NCI-H1105 (cell line): ENCODE measurements around the gene TCF15.

Experiments used
- DNase-seq: peaks from one replicate; lab custom pipeline; 2025; lab: John Stamatoyannopoulos, UW

Gene TCF15

GRCh38 chr20:611047-611842 lies 1.1 kb upstream of the TCF15 start:
- DNase-seq = no peak

GRCh38 chr20:609371-609964 lies 641 bp downstream of the TCF15 start:
- DNase-seq = no peak

- no peak for DNase-seq
These were observed 1.1 kb downstream of the TCF15 start for GRCh38 chr20:608970-609369.

- DNase-seq = no peak
These were observed 2.6 kb downstream of the TCF15 start for GRCh38 chr20:607476-607875.

- no peak for DNase-seq
These were observed 4.9 kb downstream of the TCF15 start for GRCh38 chr20:605237-605636.

- no peak for DNase-seq
These were observed 6.9 kb downstream of the TCF15 start for GRCh38 chr20:603116-603640.

DNA sequence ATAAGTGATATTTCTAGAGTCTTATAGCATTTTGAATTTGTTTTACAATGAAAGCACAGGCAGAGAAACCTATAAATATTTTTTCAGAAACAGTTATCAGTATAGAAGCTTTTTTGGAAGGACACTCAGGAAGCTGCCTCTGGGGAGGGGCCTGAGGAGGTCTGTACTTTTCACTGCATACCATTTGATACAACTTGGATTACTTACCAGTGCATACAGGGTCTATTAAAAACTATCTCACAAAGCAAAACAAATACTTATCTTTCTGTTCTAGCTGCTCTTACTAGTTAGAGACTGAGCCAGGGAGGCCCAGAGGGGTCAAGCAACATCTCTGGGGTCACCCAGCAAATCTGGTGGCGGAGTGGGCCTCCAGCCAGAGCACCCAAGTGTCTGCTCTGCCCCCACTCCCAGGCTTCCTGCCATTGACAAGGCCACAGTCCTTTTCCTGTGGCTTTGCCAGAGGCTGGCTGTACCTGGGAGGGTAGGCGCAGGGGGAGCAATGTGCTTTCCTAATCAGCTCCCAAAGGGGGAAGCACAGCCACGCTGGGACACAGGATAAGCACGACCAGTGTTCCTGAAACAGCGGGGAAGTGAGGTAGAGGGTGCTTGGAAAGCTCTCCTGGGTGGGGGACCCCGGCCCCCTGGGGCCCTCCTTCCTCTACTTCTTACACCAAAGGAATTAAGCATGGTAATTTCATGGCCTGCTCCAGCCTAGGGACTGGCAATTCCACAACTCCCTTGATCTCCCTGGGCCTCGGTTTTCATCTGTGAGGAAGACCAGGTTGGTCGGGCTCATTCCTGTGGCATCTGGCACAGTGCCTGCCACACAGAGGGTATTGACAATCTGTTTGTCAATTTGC lies 7.8 kb downstream of the TCF15 start:
- no peak for DNase-seq

DNA sequence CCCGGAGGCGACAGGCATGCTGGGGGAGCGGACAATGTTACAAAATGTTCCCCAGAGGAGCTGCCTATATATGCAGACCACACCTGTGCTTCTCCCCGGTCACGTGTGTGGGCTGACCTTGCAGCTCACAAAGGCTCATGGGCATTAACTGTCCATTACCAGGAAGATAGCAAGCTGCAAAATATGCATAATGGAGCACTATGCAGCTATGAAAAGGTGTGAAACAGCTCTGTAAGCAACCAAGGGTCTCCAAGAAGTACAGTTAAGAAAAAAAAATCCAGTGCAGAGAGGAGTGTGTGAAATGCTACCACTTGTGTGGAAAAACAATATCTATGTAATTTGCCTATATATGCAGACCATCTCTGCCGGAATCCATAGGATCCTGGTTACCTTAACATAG lies 9.4 kb downstream of the TCF15 start:
- no peak for DNase-seq

- DNase-seq = no peak
These were observed 10.0 kb downstream of the TCF15 start for GRCh38 chr20:600141-600540.

DNA sequence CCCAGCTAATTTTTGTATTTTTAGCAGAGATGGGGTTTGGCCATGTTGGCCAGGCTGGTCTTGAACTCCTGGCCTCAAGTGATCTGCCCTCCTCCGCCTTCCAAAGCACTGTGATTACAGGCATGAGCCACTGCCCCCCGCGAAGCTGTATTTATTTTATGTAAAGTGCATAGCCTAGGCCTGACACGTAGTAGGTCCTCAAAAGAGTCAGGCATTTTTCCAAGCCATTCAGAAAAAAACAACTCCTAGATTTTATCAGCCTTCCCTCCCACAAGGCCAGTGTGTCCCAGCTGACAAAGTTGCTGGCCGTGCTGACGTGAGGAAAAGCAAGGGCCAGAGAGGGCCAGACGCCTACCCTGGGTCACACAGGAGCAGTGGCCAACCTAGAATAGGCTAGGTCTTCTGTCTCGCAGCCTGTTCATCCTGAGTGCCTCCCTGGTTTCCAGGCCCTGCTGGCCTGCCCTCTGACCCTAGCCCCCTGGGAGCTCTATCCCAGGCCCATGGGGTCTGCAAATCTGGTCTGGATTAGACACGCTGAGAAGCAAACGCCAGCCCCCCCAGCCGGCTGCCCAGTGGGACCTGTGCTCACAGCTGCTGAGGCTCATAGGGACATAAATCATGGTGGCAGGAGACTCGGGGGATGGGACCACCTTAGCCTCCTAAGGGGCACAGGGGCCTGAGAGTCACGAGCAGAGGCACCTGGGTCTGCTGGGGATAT lies 11.8 kb downstream of the TCF15 start:
- DNase-seq = no peak

- DNase-seq = no peak
These were observed 12.5 kb downstream of the TCF15 start for GRCh38 chr20:597560-597959.

- no peak for DNase-seq
These were observed 14.5 kb downstream of the TCF15 start for GRCh38 chr20:595330-596308.

DNA sequence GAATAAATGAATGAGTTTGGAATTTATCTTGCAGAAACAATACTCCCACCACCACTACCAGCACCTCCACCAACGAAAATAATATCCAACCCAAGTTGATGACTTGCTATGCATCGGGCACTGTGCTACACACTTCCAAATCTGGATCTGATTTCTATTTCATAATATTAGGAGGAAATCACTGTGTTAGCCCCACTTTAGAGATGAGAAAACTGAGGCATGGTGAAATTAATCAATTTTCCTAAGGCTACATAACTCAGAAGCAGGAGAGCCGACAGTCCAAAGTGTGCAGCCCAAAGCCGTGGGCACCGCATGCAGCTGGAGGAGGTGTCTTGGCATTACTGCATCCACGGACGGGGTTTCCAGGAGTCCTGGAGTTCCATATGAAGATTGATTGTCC lies 17.6 kb downstream of the TCF15 start:
- DNase-seq = no peak

DNA sequence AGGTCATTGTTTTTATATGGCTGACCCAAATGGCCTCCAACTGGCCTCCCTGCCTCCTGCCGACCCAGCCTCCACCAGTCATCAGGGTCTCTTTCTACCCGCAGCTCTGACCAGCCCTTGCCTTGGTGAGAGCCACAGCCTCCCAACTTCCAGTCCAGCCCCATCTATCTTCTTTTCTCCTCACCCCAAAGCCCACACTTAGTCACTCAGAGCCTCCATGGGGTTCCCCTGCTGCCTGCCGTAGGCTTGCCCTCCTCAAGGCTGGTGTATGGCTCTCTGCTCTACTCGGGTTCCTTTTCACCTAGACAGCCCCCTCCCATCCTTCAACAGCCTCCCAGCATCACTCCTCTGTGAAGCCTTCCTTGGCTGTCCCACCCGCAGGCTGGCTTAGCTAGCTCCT lies 18.2 kb downstream of the TCF15 start:
- no peak for DNase-seq

- DNase-seq = no peak
These were observed 21.0 kb downstream of the TCF15 start for GRCh38 chr20:588932-589672.

DNA sequence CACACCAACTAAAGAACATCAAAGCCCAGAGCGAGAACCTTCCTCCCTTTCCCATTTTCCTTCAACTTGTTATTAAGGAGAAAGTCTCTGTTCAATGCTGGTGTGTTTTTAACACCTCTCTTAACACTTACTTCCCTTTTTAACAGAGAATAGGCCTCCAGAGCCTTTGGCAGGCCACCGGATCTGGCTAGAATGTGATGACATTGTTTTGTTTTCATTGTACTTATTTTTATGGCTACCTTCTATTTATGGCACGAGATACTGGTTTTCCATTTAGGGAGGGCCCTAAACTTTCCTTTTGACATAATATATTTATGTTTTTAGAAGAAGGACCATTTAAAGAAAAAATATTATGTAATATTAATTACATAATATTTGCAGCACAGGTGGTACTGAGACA lies 21.6 kb downstream of the TCF15 start:
- no peak for DNase-seq

DNA sequence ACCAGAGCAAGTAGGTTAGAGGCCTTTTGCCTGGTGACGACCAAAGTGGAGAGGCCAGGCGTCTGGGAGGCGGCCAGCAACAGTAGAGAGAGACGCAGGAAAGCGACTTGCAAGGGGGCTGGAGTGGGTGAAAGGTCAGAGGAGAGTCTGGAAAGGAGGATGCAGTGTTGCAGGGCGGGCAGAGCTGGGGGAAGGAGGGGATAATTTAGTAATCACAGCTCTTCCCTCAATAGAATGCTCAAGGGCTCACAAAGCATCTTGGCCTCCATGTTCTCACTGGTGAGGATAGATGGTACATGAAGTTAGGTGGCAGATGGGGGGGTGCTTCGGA lies 25.2 kb downstream of the TCF15 start:
- DNase-seq = no peak

DNA sequence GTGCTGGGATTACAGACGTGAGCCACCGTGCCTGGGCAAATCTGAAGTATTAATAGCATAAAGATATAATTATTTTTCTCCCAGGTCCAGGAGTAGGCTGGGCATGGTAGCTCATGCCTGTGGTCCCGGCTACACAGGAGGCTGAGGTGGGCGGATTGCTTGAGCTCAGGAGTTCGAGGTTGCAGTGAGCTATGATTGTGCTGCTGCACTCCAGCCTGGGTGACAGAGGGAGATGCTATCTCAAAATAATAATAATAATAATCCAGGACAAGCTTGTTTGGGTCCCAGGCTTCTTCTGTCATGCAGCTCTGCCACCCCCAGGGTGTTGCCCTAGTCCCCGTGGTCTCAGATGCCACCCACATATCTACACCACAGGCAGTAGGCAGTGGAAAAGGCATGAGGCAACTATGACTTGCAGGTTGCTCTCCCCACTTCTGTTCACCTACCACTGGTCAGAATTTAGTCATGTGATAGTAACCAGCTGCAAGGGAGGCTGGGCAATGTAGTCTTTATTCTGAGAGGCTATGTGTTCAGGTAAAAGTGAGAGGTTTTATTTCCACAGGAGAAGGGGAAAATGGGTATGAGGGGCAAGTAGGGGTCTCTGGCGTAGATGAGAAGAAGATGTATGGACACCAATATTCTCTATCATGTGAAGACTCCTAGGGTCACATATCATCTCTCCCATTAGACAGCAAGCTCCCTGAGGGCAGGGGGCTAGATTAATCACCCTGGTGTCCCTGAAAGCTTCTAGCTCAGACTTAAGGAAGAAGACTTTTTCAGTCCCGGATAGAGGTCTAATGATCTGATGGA lies 25.7 kb downstream of the TCF15 start:
- DNase-seq = no peak

DNA sequence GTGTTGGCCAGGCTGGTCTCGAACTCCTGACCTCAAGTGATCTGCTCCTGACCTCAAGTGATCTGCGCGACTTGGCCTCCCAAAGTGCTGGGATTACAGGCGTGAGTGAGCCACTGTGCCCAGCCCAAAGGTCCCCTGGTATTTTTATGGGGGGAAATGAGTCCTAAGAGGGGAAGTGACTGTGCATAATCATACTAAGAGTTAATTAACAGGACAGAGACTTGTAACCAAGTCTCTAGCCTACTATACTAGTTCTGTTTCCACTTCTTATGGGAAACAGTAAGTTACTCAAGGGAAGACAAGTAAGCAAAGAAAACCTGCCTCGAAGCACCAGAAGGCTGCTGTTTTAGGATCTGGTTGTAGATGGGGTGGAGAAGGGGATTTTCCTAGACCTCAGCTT lies 27.9 kb downstream of the TCF15 start:
- DNase-seq = no peak
